GM23338 (cell line): ENCODE data around the gene ZMYND8. TPM values are rescaled to one million over a fixed set of nuclear protein-coding genes. Genes with fewer than 3 reads are reported as not detected.

Source experiments
- ATAC-seq: fragments of 200-7000 bp; cut with Tn5 transposase; 3 replicates; pipeline ENCODE4 v1.9.1; 2020
- DNase-seq: peaks from one replicate; pipeline ENCODE4 v3.0.0-alpha.2; 2015; ENCODE audit warnings: low spot score
- H2AFZ ChIP-seq: fragments of 200-600 bp; sonication (generic); 2 replicates; pipeline ENCODE4 v1.8.0; 2016; ENCODE audit warnings: antibody characterized with exemption, mild to moderate bottlenecking, moderate library complexity
- H3F3A ChIP-seq: fragments of 200-600 bp; sonication (generic); replicated peaks from 2 replicates; pipeline ENCODE4 v1.8.0; 2017; ENCODE audit warnings: antibody characterized with exemption, mixed run types, low read depth
- H3K27ac ChIP-seq: fragments of 200-600 bp; sonication (generic); 2 replicates; pipeline ENCODE4 v1.6.1; 2016; ENCODE audit warnings: low read depth
- H3K27me3 ChIP-seq: fragments of 200-600 bp; sonication (generic); 2 replicates; pipeline ENCODE4 v1.8.0; 2016; ENCODE audit warnings: mild to moderate bottlenecking, mixed run types, moderate library complexity; ENCODE audit not compliant: insufficient read depth
- H3K36me3 ChIP-seq: fragments of 200-600 bp; sonication (generic); 2 replicates; pipeline ENCODE4 v1.8.0; 2016; ENCODE audit warnings: mild to moderate bottlenecking; ENCODE audit not compliant: insufficient read depth
- H3K4me1 ChIP-seq: fragments of 200-600 bp; sonication (generic); 2 replicates; pipeline ENCODE4 v1.8.0; 2016; ENCODE audit warnings: mild to moderate bottlenecking, moderate library complexity; ENCODE audit not compliant: insufficient read depth
- H3K4me2 ChIP-seq: fragments of 200-600 bp; sonication (generic); 2 replicates; pipeline ENCODE4 v1.7.1; 2017; ENCODE audit warnings: mixed run types
- H3K4me3 ChIP-seq: fragments of 200-600 bp; sonication (generic); 2 replicates; pipeline ENCODE4 v1.6.1; 2016; ENCODE audit warnings: mixed run types
- H3K79me2 ChIP-seq: fragments of 200-600 bp; sonication (generic); replicated peaks from 2 replicates; pipeline ENCODE4 v1.8.0; 2017; ENCODE audit warnings: mild to moderate bottlenecking; ENCODE audit not compliant: insufficient read depth
- H3K9me2 ChIP-seq: fragments of 200-600 bp; sonication (generic); 2 replicates; pipeline ENCODE4 v1.8.0; 2017; ENCODE audit not compliant: insufficient read depth
- H4K20me1 ChIP-seq: fragments of 200-600 bp; sonication (generic); replicated peaks from 2 replicates; pipeline ENCODE4 v1.8.0; 2017; ENCODE audit warnings: mild to moderate bottlenecking; ENCODE audit not compliant: insufficient read depth
- H3K27ac Mint-ChIP-seq: 2 replicates; pipeline ENCODE4 v1.8.0; 2020; ENCODE audit warnings: inconsistent platforms, mild to moderate bottlenecking, moderate library complexity, mixed read lengths
- H3K27me3 Mint-ChIP-seq: 3 replicates; pipeline ENCODE4 v1.8.0; 2022; ENCODE audit warnings: low read depth, mild to moderate bottlenecking, moderate library complexity, mixed read lengths, inconsistent platforms; ENCODE audit not compliant: insufficient read depth, poor library complexity
- H3K36me3 Mint-ChIP-seq: 3 replicates; pipeline ENCODE4 v1.8.0; 2021; ENCODE audit warnings: low read depth, mild to moderate bottlenecking, inconsistent platforms, moderate library complexity, mixed read lengths
- H3K4me1 Mint-ChIP-seq: 3 replicates; pipeline ENCODE4 v1.8.0; 2020; ENCODE audit warnings: mild to moderate bottlenecking, inconsistent platforms, mixed read lengths
- H3K4me3 Mint-ChIP-seq: 3 replicates; pipeline ENCODE4 v1.8.0; 2021; ENCODE audit warnings: moderate library complexity, mild to moderate bottlenecking, inconsistent platforms, mixed read lengths
- H3K9me3 Mint-ChIP-seq: 3 replicates; pipeline ENCODE4 v1.8.0; 2020; ENCODE audit warnings: moderate library complexity, mild to moderate bottlenecking, inconsistent platforms, mixed read lengths
- CREB1 ChIP-seq: fragments of 250-450 bp; sonication (Bioruptor Pico); IDR thresholded peaks from 2 replicates; pipeline ENCODE4 v1.5.0; 2020; ENCODE audit warnings: low read depth, mild to moderate bottlenecking, moderate library complexity
- CTCF ChIP-seq, 2 experiments: fragments of 200-600 bp in 1 of 2; sonication (generic) in 1 of 2; conservative IDR thresholded peaks; 2 replicates each; pipeline versions ENCODE4 v1.5.1 to v1.6.1; 2016 to 2017; ENCODE audit warnings: antibody characterized with exemption in 2 of 2, low read depth in 2 of 2, mild to moderate bottlenecking in 2 of 2, moderate library complexity in 1 of 2
- ETS1 ChIP-seq: IDR thresholded peaks from 2 replicates; pipeline ENCODE4 v1.6.1; 2016; ENCODE audit warnings: antibody characterized with exemption
- EZH2 ChIP-seq: fragments of 200-600 bp; sonication (generic); IDR thresholded peaks from one replicate; pipeline ENCODE4 v1.8.0; 2017; ENCODE audit warnings: antibody characterized with exemption, mild to moderate bottlenecking, low read depth; ENCODE audit not compliant: unreplicated experiment
- EZH2phosphoT487 ChIP-seq: fragments of 200-600 bp; sonication (generic); IDR thresholded peaks from one replicate; pipeline ENCODE4 v1.8.1; 2018; ENCODE audit warnings: antibody characterized with exemption; ENCODE audit not compliant: unreplicated experiment
- JUNB ChIP-seq: IDR thresholded peaks from one replicate; pipeline ENCODE4 v1.6.1; 2016; ENCODE audit warnings: antibody characterized with exemption; ENCODE audit not compliant: unreplicated experiment
- POLR2AphosphoS5 ChIP-seq: IDR thresholded peaks from 2 replicates; pipeline ENCODE4 v1.6.1; 2016; ENCODE audit warnings: antibody characterized with exemption, low read depth
- STAT1 ChIP-seq: IDR thresholded peaks from one replicate; pipeline ENCODE4 v1.6.1; 2016; ENCODE audit warnings: antibody characterized with exemption; ENCODE audit not compliant: unreplicated experiment
- ZNF114 ChIP-seq: fragments of 250-450 bp; sonication (Bioruptor Pico); IDR thresholded peaks from 2 replicates; pipeline ENCODE4 v1.5.0; 2020; ENCODE audit warnings: mild to moderate bottlenecking, moderate library complexity
- ZNF331 ChIP-seq: fragments of 250-450 bp; sonication (Bioruptor Pico); IDR thresholded peaks from 2 replicates; pipeline ENCODE4 v1.5.0; 2020; ENCODE audit warnings: low read depth, mild to moderate bottlenecking, moderate library complexity
- ZNF462 ChIP-seq: fragments of 250-450 bp; sonication (Bioruptor Pico); IDR thresholded peaks from 2 replicates; pipeline ENCODE4 v1.5.0; 2020; ENCODE audit warnings: mild to moderate bottlenecking, moderate library complexity
- polyA plus RNA-seq: library from polyadenylated mRNA; unstranded; fragments of >200 nt; fragmentation: Nextera tagmentation; extraction: Ambion mirVana; gene quantifications from 2 replicates; pipeline ENCODE4 v1.2.1, GENCODE V29; 2016
- total RNA-seq: library from RNA; depleted of rRNA; stranded (reverse); fragments of >200 nt; shearing (Covaris generic); gene quantifications from 2 replicates; pipeline ENCODE4 v1.2.3, GENCODE V29; 2014

Gene ZMYND8
- total and polyA plus RNA-seq, 2 experiments from 2014 or later: 70.9 to 128 TPM

- Histone ChIP-seq H3K4me1 (no peaks in the 10 kb centered on the region), H3F3A (peaks cover 11% of the 10 kb centered on the region; the same call in 1 of the 2 replicates), H3K4me3 (no peak overlapping the region), H2AFZ (no peak overlapping the region), H3K27ac (peak overlapping the region; percentile 78), H4K20me1 (peaks cover 19% of the 10 kb centered on the region), H3K36me3 (peaks cover 42% of the 10 kb centered on the region), H3K4me2 (no peak overlapping the region), H3K27me3 (no peaks in the 10 kb centered on the region), H3K9me2 (no peaks in the 10 kb centered on the region), H3K79me2 (peaks cover 66% of the 10 kb centered on the region)
- Mint-ChIP-seq H3K9me3 (no peaks in the 10 kb centered on the region), H3K4me1 (peaks cover 9% of the 10 kb centered on the region), H3K27me3 (peaks cover 15% of the 10 kb centered on the region), H3K36me3 (peaks cover 84% of the 10 kb centered on the region), H3K4me3 (no peak overlapping the region), H3K27ac (peak overlapping the region; percentile 2; the same call in 1 of the 2 replicates)
- TF ChIP-seq EZH2phosphoT487 (no peak), ZNF331 (CRISPR knock-in tag) (no peak), ZNF114 (no peak), STAT1 (no peak), CREB1 (CRISPR knock-in tag) (no peak), ETS1 (no peak), CTCF (conservative IDR thresholded peaks at IDR 0.05; ENCODE audit: low read depth in 2 of 2) (no peak), POLR2AphosphoS5 (no peak), JUNB (no peak), EZH2 (no peak), ZNF462 (CRISPR knock-in tag) (no peak)
- ATAC-seq (no peak), DNase-seq (no peak)
Measured at GRCh38 chr20:47239719-47240067, 116.8 kb downstream of the ZMYND8 start.
